WTC11 (cell line): Measurements from ENCODE around the gene ASMTL. TPM values are rescaled to one million over a fixed set of nuclear protein-coding genes. Genes with fewer than 3 reads are reported as not detected.

ENCODE experiments used
- ATAC-seq: fragments of 200-7000 bp; cut with Tn5 transposase; 2 replicates; pipeline ENCODE4 v1.10.0; 2021; ENCODE audit warnings: mild to moderate bottlenecking, moderate library complexity
- CTCF ChIA-PET: fragments of 300-600 bp; sonication (Branson Sonifier 250); formaldehyde crosslinking; loops from one replicate; lab custom pipeline; 2021; ENCODE audit warnings: antibody characterized with exemption; lab: Charles Lee
- POLR2A ChIA-PET: fragments of 350-600 bp; sonication (Branson Sonifier 250); formaldehyde crosslinking; loops from one replicate; lab custom pipeline; 2021; ENCODE audit warnings: antibody characterized with exemption; lab: Charles Lee
- DNase-seq: peaks from one replicate; pipeline ENCODE4 v3.0.0; 2021; ENCODE audit warnings: low spot score
- H3K27ac Mint-ChIP-seq: 2 replicates; pipeline ENCODE4 v1.8.0; 2021; ENCODE audit warnings: mixed read lengths
- H3K27me3 Mint-ChIP-seq: 2 replicates; pipeline ENCODE4 v1.8.0; 2021; ENCODE audit warnings: low read depth, mild to moderate bottlenecking, moderate library complexity, mixed read lengths
- H3K36me3 Mint-ChIP-seq: 2 replicates; pipeline ENCODE4 v1.8.0; 2021; ENCODE audit warnings: mixed read lengths
- H3K4me1 Mint-ChIP-seq: 2 replicates; pipeline ENCODE4 v1.8.0; 2022; ENCODE audit warnings: mixed read lengths
- H3K4me3 Mint-ChIP-seq: 2 replicates; pipeline ENCODE4 v1.8.0; 2021; ENCODE audit warnings: mild to moderate bottlenecking, moderate library complexity, mixed read lengths
- H3K9me3 Mint-ChIP-seq: 2 replicates; pipeline ENCODE4 v1.8.0; 2021; ENCODE audit warnings: mixed read lengths
- AFF4 ChIP-seq: sonication (generic); formaldehyde crosslinking; IDR thresholded peaks from 2 replicates; pipeline ENCODE4 v1.8.1; 2023; ENCODE audit warnings: mild to moderate bottlenecking, missing genetic modification reagents, borderline replicate concordance
- ATF1 ChIP-seq: sonication (generic); formaldehyde crosslinking; IDR thresholded peaks from 2 replicates; pipeline ENCODE4 v1.8.1; 2023; ENCODE audit warnings: mild to moderate bottlenecking, moderate library complexity, missing genetic modification reagents
- ATF2 ChIP-seq: sonication (generic); formaldehyde crosslinking; IDR thresholded peaks from 2 replicates; pipeline ENCODE4 v1.8.1; 2022; ENCODE audit warnings: low read depth, missing genetic modification reagents, borderline replicate concordance
- CDX4 ChIP-seq: fragments of 250-450 bp; sonication (Bioruptor Pico); IDR thresholded peaks from 2 replicates; pipeline ENCODE4 v1.9.0; 2021; ENCODE audit warnings: moderate library complexity, mild to moderate bottlenecking, inconsistent platforms, borderline replicate concordance
- CREB1 ChIP-seq: sonication (generic); formaldehyde crosslinking; IDR thresholded peaks from 2 replicates; pipeline ENCODE4 v1.8.0; 2023; ENCODE audit warnings: mild to moderate bottlenecking, missing genetic modification reagents
- ESRRA ChIP-seq: sonication (generic); formaldehyde crosslinking; IDR thresholded peaks from 2 replicates; pipeline ENCODE4 v1.8.1; 2022; ENCODE audit warnings: mild to moderate bottlenecking, missing genetic modification reagents, borderline replicate concordance
- GABPB1 ChIP-seq: sonication (generic); formaldehyde crosslinking; IDR thresholded peaks from 2 replicates; pipeline ENCODE4 v1.8.1; 2023; ENCODE audit warnings: mild to moderate bottlenecking, missing genetic modification reagents
- NFATC4 ChIP-seq: fragments of 250-450 bp; sonication (Bioruptor Pico); IDR thresholded peaks from 2 replicates; pipeline ENCODE4 v1.9.0; 2021; ENCODE audit warnings: mild to moderate bottlenecking
- NR1H2 ChIP-seq: sonication (generic); formaldehyde crosslinking; IDR thresholded peaks from 2 replicates; pipeline ENCODE4 v1.9.0; 2021; ENCODE audit warnings: mild to moderate bottlenecking, moderate library complexity, missing genetic modification reagents
- OVOL2 ChIP-seq: fragments of 250-450 bp; sonication (Bioruptor Pico); IDR thresholded peaks from 2 replicates; pipeline ENCODE4 v1.9.0; 2021; ENCODE audit warnings: mild to moderate bottlenecking, borderline replicate concordance
- RELA ChIP-seq: sonication (generic); formaldehyde crosslinking; IDR thresholded peaks from 2 replicates; pipeline ENCODE4 v1.8.1; 2022; ENCODE audit warnings: missing genetic modification reagents, mild to moderate bottlenecking, borderline replicate concordance
- SMAD4 ChIP-seq: sonication (generic); formaldehyde crosslinking; IDR thresholded peaks from 2 replicates; pipeline ENCODE4 v1.8.0; 2022; ENCODE audit warnings: mild to moderate bottlenecking, missing genetic modification reagents
- ZNF263 ChIP-seq: sonication (generic); formaldehyde crosslinking; IDR thresholded peaks from 2 replicates; pipeline ENCODE4 v1.8.1; 2022; ENCODE audit warnings: low read depth, mild to moderate bottlenecking, moderate library complexity, missing genetic modification reagents
- ZNF317 ChIP-seq: sonication (generic); formaldehyde crosslinking; IDR thresholded peaks from 2 replicates; pipeline ENCODE4 v1.8.1; 2023; ENCODE audit warnings: low read depth, mild to moderate bottlenecking, moderate library complexity, missing genetic modification reagents, borderline replicate concordance
- ZNF416 ChIP-seq: fragments of 250-450 bp; sonication (Bioruptor Pico); IDR thresholded peaks from 2 replicates; pipeline ENCODE4 v1.9.0; 2021; ENCODE audit warnings: mild to moderate bottlenecking, inconsistent platforms
- ZNF512 ChIP-seq: sonication (generic); formaldehyde crosslinking; IDR thresholded peaks from 2 replicates; pipeline ENCODE4 v1.8.1; 2022; ENCODE audit warnings: missing genetic modification reagents, borderline replicate concordance
- ZNF671 ChIP-seq: fragments of 250-450 bp; sonication (Bioruptor Pico); IDR thresholded peaks from 2 replicates; pipeline ENCODE4 v1.8.0; 2021; ENCODE audit warnings: mild to moderate bottlenecking
- total RNA-seq: library from RNA; stranded (reverse); gene quantifications from 3 replicates; pipeline ENCODE4 v1.2.3, GENCODE V29; 2021
- TF ChIP-seq, protein P1 (sequence below): sonication (generic); formaldehyde crosslinking; IDR thresholded peaks from 2 replicates; pipeline ENCODE4 v1.8.0; 2023; ENCODE audit warnings: mild to moderate bottlenecking, missing genetic modification reagents
- TF ChIP-seq, protein P2 (sequence below): sonication (generic); formaldehyde crosslinking; IDR thresholded peaks from 2 replicates; pipeline ENCODE4 v1.8.0; 2022; ENCODE audit warnings: missing genetic modification reagents
- TF ChIP-seq, protein P3 (sequence below): fragments of 250-450 bp; sonication (Bioruptor Pico); IDR thresholded peaks from 2 replicates; pipeline ENCODE4 v1.9.0; 2021; ENCODE audit warnings: mild to moderate bottlenecking

The ASMTL gene
- total RNA-seq, 1 experiment from 2014 or later, result 70.6 TPM

DNA sequence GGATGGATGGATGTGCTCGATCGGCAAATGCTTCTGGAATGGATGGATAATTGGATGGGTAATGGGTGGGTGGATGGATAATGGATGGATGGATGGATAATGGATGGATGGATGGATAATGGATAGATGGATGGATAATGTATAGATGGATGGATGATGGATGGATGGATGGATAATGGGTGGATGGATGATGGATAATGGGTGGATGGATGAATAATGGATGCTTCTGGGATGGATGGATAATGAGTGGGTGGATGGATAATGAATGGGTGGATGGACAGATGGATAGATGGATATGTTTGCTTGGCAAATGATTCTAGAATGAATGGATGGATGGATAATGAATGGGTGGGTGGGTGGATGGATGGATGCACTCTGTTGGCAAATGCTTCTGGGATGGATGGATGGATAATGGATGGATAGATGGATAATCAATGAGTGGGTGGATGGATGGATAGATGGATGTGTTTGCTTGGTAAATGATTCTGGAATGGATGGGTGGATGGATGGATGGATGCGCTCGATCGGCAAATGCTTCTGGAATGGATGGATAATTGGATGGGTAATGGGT lies 57.0 kb downstream of the ASMTL start (continued):
- TF ChIP-seq ZNF512 (CRISPR knock-in tag), result no peak
- TF ChIP-seq, protein P1, sequence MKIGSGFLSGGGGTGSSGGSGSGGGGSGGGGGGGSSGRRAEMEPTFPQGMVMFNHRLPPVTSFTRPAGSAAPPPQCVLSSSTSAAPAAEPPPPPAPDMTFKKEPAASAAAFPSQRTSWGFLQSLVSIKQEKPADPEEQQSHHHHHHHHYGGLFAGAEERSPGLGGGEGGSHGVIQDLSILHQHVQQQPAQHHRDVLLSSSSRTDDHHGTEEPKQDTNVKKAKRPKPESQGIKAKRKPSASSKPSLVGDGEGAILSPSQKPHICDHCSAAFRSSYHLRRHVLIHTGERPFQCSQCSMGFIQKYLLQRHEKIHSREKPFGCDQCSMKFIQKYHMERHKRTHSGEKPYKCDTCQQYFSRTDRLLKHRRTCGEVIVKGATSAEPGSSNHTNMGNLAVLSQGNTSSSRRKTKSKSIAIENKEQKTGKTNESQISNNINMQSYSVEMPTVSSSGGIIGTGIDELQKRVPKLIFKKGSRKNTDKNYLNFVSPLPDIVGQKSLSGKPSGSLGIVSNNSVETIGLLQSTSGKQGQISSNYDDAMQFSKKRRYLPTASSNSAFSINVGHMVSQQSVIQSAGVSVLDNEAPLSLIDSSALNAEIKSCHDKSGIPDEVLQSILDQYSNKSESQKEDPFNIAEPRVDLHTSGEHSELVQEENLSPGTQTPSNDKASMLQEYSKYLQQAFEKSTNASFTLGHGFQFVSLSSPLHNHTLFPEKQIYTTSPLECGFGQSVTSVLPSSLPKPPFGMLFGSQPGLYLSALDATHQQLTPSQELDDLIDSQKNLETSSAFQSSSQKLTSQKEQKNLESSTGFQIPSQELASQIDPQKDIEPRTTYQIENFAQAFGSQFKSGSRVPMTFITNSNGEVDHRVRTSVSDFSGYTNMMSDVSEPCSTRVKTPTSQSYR (CRISPR knock-in tag), result no peak

- ChIA-PET POLR2A (no interaction called here), CTCF (no interaction called here)
- ATAC-seq (no peak), DNase-seq (no peak)
- Mint-ChIP-seq H3K36me3 (peaks cover 36% of the 10 kb centered on the region), H3K9me3 (no peaks in the 10 kb centered on the region), H3K27ac (peak overlapping the region; percentile 49; the same call in 1 of the 2 replicates)
- TF ChIP-seq CDX4 (CRISPR knock-in tag), result no peak
- no peak for TF ChIP-seq NFATC4 (CRISPR knock-in tag)
- TF ChIP-seq NR1H2 (CRISPR knock-in tag), result no peak
- TF ChIP-seq GABPB1, result no peak
- TF ChIP-seq, protein P2, sequence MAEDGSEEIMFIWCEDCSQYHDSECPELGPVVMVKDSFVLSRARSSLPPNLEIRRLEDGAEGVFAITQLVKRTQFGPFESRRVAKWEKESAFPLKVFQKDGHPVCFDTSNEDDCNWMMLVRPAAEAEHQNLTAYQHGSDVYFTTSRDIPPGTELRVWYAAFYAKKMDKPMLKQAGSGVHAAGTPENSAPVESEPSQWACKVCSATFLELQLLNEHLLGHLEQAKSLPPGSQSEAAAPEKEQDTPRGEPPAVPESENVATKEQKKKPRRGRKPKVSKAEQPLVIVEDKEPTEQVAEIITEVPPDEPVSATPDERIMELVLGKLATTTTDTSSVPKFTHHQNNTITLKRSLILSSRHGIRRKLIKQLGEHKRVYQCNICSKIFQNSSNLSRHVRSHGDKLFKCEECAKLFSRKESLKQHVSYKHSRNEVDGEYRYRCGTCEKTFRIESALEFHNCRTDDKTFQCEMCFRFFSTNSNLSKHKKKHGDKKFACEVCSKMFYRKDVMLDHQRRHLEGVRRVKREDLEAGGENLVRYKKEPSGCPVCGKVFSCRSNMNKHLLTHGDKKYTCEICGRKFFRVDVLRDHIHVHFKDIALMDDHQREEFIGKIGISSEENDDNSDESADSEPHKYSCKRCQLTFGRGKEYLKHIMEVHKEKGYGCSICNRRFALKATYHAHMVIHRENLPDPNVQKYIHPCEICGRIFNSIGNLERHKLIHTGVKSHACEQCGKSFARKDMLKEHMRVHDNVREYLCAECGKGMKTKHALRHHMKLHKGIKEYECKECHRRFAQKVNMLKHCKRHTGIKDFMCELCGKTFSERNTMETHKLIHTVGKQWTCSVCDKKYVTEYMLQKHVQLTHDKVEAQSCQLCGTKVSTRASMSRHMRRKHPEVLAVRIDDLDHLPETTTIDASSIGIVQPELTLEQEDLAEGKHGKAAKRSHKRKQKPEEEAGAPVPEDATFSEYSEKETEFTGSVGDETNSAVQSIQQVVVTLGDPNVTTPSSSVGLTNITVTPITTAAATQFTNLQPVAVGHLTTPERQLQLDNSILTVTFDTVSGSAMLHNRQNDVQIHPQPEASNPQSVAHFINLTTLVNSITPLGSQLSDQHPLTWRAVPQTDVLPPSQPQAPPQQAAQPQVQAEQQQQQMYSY (CRISPR knock-in tag), result no peak
- no peak for TF ChIP-seq ATF1
- TF ChIP-seq ESRRA (CRISPR knock-in tag), result no peak
- no peak for TF ChIP-seq AFF4 (CRISPR knock-in tag)
- no peak for TF ChIP-seq ZNF317 (CRISPR knock-in tag)
- TF ChIP-seq ZNF416 (CRISPR knock-in tag), result no peak
- no peak for TF ChIP-seq SMAD4 (CRISPR knock-in tag)
- TF ChIP-seq OVOL2 (CRISPR knock-in tag), result no peak
- no peak for TF ChIP-seq RELA (CRISPR knock-in tag)
- TF ChIP-seq ATF2 (CRISPR knock-in tag), result no peak
- TF ChIP-seq ZNF671 (CRISPR knock-in tag), result no peak
- no peak for TF ChIP-seq CREB1 (CRISPR knock-in tag)
- TF ChIP-seq ZNF263 (CRISPR knock-in tag), result no peak
- TF ChIP-seq, protein P3, sequence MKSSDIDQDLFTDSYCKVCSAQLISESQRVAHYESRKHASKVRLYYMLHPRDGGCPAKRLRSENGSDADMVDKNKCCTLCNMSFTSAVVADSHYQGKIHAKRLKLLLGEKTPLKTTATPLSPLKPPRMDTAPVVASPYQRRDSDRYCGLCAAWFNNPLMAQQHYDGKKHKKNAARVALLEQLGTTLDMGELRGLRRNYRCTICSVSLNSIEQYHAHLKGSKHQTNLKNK, result no peak
- TF ChIP-seq, all 79 proteins: peak for 0
- peak overlapping the region; percentile 93 for H3K4me3 Mint-ChIP-seq
- peaks cover 34% of the 10 kb centered on the region for H3K4me1 Mint-ChIP-seq
- H3K27me3 Mint-ChIP-seq, result no peaks in the 10 kb centered on the region
These were observed 57.8 kb downstream of the ASMTL start for GRCh38 chrX:1394731-1395501.
